Activated CD8-positive, alpha-beta memory T cell treated with anti-CD3 and anti-CD28 coated beads for 1 hour (primary cell): Measurements from ENCODE around the gene GPR101.
"Not testable (repeated sequence)": the region's sequence is repeated elsewhere in the genome, so short reads cannot be mapped to it uniquely, and the experiment has no call there.

ENCODE experiments used
- DNase-seq, 2 donors: peaks; one replicate each; pipeline ENCODE4 v3.0.0-alpha.2; 2020; ENCODE audit warnings: low read depth in 1 of 2; ENCODE audit errors: extremely low read depth in 1 of 2

The GPR101 gene

GRCh38 chrX:137028699-137029098 lies 5.1 kb downstream of the GPR101 start:
- DNase-seq = no peak

- DNase-seq = no peak
Observed at GRCh38 chrX:137025930-137026329, 7.9 kb downstream of the GPR101 start.

GRCh38 chrX:137000236-137000635 lies 33.6 kb downstream of the GPR101 start:
- not testable (repeated sequence) for DNase-seq

- DNase-seq = no peak
Observed at GRCh38 chrX:136999024-136999423, 34.8 kb downstream of the GPR101 start.
